ENCODE results near the gene CMSS1.

- no peak for TF ChIP-seq POLR2AphosphoS5 (IDR thresholded peaks at IDR 0.05; ENCODE audit: low read depth, low read length)
- no peak for TF ChIP-seq POLR2A (IDR thresholded peaks at IDR 0.05; ENCODE audit: low read depth, low read length)
- no peak for TF ChIP-seq TAF1 (IDR thresholded peaks at IDR 0.05; ENCODE audit: borderline replicate concordance, low read depth, low read length)
These were observed 84.4 kb downstream of the CMSS1 start for GRCh38 chr3:99902091-99902490.
